Measurements from ENCODE around the gene NRCAM.

GRCh38 chr7:108284349-108285002, 171.8 kb downstream of the NRCAM start:
- no peak for TF ChIP-seq CTCF (IDR thresholded peaks at IDR 0.05)
- no peak for TF ChIP-seq POLR2A (IDR thresholded peaks at IDR 0.05)
